HG03045 (cell line): ENCODE data around the gene CPZ.
"Not testable (repeated sequence)": the region's sequence is repeated elsewhere in the genome, so short reads cannot be mapped to it uniquely, and the experiment has no call there.

Experiments
- ATAC-seq: cut with Tn5 transposase; IDR thresholded peaks from one replicate; pipeline ENCODE4 v1.9.1; 2021; ENCODE audit warnings: mild to moderate bottlenecking, moderate library complexity; ENCODE audit not compliant: unreplicated experiment

Gene CPZ

DNA sequence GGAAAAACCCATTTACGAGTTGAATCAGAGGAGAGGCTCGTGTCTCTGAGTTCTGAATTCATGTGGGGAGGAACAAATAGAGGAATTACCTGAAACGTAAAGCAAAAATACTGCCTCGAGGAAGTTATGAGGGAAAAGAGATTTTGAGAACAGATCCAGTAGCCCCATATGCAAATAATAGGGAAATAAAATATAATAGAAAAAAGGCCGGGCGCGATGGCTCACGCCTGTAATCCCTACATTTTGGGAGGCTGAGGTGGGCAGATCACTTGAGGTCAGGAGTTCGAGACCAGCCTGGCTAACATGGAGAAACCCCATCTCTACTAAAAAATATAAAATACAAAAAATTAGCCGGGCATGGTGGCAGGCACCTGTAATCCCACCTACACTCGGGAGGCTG lies 42.2 kb downstream of the CPZ start:
- not testable (repeated sequence) for ATAC-seq

DNA sequence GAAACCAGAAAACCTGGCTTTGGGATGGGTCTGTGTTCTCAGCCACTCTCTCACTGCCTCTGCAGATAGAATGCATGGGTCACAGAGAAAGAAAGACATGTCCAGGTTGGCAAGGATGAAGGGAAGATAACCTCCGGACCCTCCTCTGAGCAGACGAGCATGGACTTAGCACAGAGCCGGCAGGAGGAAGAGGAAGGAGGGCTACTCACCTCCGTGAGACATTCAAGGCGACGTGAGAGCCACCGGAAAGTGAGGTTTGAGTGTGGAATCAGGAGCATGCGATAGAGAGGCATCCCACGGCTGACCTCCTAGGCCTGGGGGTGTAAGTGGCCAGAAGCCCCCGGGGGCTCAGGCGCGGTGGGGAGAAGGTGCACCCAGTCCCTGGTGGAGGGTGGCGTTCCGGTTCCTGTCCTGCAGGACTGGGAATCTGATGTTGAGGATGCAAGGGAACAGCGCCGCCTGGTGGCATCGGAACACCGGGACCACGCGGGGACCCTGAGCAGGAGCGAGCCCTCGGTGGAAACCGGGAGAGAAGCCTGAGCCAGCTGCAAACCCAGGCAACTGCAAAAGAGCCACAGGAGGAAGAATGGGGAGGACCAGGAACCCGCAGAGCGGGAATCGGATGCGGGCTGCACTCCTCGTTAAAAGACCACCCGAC lies 43.5 kb downstream of the CPZ start:
- ATAC-seq = not testable (repeated sequence)

DNA sequence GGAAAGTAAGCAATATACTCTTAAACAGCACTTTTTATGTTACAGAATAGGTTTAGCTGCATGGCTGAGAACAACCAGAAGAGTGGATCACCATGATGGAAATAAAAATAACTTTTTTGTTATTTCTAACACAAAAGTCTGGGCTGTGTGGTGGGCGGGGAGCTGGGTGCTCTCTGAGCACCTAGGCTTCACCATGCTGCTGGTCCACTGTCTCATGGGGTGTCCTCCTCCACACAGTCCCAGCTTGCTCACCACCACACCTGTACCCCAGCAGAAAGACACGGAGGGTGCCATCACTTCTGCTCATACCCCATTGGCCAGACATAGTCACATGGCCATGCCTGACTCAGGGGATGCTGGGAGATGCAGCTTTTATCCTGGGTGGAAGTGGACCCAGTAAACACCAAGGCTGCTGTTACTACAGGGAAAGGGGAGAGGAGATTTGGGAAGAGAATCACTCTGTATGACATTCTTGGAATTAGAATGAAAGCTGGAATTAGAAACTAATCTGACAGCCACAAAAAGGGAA lies 45.0 kb downstream of the CPZ start:
- no peak for ATAC-seq

DNA sequence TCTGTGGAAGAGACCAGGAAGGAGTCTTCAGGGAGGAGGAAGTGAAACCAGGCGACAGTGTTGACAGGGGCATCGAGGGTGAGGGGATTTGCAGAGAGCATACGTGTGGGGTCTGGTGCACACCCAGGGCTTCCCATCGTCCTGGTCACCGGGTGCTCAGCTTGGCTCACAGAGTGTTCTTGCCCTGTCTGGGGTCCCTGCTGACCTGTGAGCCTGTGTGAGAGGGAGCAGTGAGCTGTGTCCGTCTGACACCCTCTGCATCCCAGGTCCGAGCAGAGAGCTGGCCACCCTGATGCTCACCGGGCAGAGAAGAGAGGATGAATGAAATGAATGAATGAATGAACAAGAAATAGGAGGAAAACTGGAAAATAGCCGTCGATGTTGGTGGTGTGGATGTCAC lies 46.5 kb downstream of the CPZ start:
- ATAC-seq = no peak

DNA sequence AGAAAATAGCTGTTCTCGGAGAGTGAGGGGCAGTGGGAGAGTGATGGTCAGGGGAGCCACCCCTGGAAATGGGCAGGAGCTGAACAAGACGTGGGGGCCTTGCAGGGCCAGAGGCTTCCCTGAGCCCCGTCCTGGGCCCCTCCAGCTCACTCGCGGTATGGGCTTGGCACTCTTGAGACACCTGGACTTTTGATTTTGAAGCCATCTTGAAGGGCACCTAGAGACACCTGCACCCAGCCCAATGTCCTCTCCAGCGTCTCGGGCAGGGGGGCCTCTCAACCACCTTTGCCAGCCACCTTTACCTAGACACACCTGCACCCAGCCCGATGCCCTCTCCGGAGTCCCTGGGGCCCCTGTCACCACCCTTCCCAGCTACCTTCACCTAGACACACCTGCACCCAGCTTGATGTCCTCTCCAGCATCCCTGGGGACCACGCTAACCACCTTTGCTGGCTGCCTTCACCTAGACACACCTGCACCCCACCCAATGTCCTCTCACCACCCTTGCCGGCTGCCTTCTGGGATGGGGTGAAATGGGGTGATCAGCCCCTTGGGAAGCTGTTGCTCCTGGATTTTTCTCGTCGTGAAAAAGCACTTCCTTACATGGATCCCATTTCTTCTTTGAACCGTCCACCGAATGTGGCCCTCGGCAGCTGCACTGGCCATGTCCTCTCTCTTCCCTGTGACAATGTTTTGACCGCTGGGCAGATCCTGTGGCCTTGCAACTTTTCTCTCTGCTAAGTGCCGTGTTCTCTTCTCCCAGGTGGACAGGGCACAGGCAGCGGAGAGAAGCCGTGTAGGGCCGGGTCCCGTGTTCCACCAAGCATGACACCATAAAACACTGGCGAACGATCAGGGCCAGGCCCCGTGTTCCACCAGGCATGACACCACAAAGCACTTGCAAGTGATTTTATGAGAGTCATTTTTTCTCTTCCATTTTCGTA lies 47.5 kb downstream of the CPZ start:
- no peak for ATAC-seq

DNA sequence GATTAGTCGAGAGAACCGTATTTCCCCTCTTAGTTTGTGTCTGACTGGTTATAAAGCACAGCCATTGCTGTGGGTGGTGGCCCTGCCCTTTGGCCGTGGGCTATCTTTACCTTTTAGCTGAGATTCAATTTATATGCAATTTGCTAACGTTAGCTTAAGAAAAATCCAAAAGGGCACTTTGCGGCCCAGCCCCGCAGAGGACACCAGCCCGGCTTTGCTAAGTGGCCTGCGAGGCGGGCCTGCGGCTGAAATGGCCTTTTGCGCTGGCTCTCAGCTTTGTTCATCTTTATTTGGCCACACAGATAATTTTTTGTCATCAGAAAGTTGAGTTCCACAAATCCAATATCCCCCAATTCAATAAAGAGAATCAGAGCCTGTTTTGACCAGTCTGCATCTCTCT lies 48.3 kb downstream of the CPZ start:
- no peak for ATAC-seq

DNA sequence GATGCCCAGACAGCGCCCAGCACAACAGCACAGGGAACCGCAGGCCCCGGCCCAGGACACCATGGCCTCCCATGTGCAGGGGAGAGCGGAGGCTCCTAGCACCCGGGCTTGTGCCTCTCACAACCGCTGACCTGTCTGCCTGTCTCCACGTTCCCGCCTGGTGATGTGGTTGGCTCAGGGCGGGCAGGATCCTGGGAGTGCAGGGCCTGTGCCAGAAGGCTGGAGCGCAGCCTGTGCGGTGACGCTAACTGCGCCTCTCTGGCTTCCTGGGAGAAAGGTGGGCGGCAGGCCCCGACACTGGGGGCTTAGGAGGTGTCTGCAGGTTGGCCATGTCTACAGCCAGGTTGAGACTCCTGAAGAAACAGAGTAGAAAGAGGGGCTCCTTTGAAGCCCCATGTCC lies 48.7 kb downstream of the CPZ start:
- ATAC-seq = no peak

DNA sequence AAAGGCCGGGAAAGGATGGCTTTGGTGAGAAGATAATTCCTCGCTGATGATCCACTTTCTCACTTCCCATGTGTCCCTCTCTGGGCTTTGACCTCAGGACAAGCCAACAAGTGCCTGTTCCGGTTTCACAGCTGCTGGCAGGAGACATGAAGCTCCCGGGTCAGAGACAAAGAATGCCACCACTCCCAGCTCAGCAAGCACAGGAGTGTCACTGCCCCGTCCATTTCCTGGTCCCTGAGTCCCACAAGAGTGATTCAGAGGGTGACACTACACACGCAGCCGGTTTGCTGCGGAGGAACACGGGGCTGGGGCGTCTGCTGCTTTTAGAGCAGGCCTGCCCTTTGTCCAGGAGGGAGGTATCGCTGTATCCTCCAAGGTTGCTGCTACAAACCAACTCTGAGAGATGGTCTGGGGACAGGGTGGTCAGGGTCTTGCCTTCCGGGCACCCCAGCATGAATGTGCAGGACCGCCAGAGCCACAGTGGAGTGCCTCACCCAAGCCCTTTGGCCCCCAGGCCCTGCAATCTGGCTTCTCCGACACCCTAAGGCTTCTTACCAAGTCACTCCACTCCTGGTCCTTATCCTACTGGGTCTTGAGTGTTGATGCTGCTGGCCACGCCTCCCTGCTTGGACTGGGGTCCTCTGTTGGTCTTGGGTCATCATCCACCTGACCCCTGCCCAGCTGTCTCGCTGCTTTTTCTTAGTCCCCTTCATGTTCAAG lies 49.5 kb downstream of the CPZ start:
- ATAC-seq = no peak

DNA sequence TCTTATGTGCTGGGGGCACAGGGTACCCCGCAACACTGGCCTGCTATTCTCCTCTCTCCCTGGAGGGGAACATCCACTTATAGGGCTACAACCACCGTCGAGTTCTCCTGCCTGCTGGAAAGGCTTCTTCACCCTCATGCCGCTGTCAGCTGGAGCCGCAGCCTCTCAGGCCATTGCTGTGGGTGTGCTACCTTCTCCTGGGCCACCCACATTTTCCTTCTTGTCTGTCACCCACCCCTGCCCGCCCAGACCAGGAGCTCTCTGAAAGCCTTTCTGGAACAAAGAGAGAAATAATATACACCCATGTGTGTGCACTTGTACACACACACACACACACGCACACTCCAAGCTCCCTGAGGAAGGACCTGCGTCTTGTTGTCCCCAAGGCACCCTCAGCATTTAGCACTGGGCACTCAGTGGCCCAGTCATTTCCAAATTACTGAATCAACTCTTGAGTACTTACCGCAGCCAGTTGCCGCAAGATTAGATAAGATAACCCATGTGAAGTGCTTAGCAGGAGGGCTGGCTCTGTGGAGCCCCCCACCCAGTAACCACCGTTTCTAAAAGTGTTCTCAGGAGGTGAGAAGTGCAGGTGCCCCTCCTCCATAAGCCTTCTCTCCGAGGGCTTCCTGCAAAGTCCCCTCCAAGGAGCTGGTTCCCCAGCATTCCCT lies 50.2 kb downstream of the CPZ start:
- no peak for ATAC-seq

DNA sequence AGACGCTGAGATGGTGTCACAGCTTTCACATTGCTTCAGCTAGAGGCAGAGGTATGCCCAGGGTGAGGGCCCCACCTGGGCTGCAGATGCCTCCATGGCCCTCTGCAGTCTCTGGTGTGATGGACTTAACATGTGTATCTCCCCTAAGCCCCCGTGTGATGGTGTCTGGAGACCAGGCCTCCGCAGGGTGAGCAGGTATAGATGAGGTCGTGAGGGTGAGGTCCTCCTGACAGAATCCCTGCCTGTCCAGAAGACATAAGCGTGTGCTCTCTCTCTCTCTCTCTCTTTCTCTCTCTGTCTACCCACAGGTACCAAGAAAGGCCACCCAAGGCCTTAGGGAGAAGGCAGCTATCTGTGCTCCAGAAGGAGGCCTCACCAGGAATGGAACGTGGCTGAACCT lies 50.9 kb downstream of the CPZ start:
- no peak for ATAC-seq

DNA sequence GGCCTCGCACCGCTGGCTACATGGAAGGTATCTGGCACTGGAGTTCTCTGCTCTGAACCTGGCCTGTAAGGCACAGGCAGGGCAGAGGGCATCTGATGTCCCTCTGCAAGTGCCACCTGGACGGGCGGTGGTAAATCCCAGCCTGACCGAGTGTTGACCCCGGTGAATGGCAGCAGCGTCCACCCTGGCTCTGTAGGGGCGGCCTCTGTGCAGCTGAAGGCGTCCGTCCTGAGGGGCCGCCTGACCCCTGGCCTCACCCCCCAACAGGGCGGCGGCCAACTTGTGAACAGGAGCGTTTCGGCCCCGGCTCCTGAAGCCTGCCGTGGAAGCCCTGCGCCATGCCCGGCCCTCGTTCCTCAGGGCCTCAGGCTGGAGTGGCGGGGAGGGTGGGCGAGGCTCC lies 51.4 kb downstream of the CPZ start:
- ATAC-seq = no peak

DNA sequence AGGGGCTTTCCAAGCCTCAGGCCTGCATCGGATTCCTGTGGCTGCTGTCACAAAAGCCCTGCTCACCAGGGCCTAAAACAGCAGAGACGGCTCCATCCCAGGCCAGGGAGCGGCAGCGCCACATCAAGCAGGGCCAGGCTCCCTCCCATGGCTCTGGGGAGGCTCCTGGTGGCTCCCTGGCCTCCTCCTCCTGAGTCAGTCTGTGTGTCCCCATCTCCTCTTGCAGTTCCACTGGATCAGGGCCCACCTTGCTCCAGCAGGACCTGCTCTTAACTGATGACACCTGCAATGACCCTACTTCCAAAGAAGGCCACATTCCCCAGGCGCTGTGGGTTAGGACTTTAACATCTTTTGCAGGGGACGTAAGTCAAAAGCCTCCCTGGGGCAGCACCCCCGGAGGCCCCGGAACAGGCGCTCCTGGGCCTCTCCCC lies 51.9 kb downstream of the CPZ start:
- ATAC-seq = no peak

DNA sequence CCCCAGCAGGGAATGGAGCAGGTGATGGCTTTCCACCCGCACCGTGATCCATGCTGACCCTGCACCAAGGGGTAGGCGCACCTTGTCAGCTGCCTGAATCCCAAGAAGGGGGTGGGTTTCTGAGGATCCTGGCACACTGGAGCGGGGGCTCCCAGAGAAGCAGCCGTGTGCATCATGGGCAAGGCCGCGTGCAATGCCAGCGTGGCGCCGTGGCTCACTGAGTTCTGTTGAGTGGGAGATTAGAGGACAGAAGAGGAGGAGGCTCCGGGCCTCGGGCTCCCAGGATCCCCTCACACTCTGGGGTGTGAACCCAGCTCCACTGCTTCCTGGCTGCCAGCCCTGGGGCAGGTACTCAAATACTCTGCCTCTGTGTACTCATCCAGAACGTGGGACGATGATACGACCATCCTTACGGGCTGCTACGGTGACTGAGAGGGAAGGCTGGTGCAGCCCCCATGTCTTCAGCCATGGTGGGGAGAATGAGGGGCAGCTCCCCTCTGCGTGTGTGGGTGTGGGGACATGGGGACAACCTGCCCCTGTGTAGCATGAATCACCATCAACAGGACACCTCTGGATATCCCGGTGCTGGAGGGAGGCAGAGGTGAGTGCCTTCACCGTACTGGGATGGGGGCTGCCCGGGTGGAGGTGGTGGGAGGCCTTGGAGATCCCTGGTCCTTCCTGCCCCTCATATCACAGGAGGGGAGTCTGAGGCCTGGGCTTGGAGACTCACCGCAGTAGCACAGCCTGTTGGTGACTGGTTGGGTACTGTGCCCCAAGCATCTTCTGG lies 52.6 kb downstream of the CPZ start:
- ATAC-seq = no peak

DNA sequence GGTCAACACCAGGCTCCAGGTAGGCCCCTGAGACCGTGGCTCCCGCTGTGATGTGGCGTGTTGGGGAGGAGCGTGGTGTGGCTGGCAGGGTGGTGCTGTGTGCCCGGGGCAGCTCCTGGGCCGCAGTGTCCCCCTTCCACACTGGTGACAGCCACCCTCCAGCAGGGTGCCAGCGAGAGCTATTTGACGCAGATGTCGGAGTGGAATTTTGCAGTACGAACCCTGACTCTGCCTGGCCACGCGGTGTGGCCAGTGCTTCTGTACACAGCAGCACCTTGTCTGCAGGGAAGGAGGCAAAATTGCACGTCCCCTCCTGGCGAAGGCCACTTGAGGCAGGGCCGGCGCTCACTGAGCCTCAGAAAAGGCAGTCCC lies 53.2 kb downstream of the CPZ start:
- no peak for ATAC-seq

DNA sequence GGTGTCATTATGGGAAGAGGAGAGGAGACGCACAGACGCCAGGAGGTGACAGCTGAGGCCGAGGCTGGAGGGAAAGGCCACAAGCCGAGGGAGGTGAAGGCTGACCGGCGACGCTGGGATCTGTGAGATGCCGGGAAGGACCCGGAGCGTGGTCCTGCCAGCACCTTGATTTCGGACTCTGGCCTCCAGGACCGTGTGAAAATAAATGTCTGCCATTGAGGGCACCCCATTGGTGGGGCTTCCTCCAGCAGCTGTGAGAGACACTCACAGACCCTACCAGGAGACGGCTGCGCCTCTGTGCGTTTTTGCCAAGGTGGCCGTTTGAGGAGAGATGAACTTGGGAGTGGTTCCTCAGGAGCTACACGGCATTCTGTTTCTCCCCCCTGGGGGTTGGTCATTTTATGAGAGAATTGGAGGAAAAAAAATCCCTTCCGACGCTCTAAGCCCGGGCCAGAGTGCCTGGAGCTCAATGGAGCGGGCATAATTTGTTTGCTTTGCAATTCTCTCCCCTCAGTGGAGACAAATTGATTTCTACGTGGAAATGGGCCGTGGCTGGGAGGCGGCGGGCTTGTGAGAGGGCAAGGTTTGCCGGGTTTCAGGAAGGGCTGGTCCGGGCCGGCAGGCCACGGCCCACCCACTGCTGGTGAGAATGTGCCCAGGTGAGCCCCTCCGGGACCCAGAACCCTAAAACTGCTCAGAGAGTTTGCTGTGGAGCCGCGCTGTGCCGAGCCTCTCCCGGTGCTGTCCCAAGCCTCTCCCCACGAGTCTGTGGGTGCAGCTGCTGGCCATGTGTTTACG lies 53.9 kb downstream of the CPZ start:
- no peak for ATAC-seq

DNA sequence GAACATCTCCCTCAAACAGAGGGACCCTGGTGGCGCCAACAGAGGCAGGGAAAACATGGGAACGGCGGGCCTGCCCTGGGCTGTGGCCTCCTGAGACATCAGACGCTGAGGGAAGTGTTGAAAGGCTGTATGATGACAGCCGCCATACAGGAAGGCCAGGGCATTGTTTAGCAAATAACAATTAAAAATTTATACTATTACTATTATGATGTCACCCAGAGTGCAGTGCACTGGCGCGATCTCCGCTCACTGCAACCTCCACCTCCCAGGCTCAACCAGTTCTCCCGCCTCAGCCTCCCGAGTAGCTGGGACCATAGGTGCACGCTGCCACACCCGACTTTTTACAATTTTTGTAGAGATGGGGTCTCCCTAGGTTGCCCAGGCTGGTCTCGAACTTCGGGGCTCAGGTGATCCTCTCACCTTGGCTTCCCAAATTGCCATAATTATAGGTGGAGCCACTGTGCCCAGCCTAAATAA lies 54.6 kb downstream of the CPZ start:
- no peak for ATAC-seq

DNA sequence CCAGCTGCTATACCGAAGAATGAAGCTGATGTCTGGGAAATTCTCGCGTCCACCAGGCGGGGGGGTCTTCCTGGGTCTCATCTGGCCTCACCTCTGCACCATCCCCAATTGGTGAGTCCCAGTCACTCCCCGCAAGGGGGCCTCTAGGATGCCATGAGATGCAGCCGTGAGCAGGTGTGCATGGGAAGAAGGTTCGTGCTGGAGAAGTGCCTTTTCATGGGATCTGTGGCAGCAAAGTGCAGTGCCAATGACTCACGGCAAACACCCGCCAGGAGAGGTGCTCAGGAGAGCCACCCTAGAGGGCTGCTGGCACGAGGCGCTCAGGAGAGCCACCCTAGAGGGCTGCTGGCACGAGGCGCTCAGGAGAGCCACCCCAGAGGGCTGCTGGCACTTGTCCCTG lies 55.1 kb downstream of the CPZ start:
- ATAC-seq = no peak

DNA sequence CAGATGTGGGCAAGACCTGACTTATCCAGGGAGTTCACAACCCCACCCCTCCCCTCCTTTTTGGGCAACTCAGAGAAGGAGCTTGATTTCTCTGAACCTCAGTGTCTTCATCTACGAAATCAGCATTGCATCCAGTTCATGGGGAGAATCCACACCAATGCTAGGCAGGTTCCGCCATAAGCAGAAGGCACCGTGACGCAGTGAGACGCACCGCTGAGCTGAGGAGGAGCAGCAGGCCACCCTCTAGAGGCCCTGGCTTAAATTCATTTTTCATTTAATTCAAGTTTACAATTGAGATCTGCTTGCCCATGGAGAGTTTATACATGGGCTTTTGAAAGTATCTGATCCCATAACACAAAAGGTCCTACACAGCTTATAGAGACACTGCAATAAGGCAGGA lies 55.7 kb downstream of the CPZ start:
- no peak for ATAC-seq
